ENCODE measurements around the gene LNX2. TPM values are rescaled to one million over a fixed set of nuclear protein-coding genes. Genes with fewer than 3 reads are reported as not detected.

The LNX2 gene
- total RNA-seq, 1 donor from 2014 or later, result 4.0 TPM

DNA sequence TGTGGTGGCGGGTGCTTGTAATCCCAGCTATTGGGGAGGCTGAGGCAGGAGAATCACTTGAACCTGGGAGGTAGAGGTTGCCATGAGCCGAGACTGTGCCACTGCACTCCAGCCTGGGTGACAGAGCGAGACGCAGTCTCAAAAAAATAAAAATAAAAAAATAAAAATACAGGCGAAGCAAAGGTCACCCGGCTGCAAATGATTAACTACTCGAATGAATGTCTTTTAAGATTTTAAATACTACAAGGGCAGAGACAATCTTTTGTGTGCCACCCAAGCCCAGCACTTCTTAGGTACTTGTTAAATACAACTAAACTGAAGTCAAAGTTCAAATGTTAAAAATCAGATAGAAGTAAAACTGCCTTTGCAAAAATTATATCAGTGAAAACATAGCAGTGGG lies 6.7 kb downstream of the LNX2 start:
- DNase-seq (ENCODE audit: low spot score), result no peak

- no peak for DNase-seq (ENCODE audit: low spot score)
These were observed 13.2 kb downstream of the LNX2 start for GRCh38 chr13:27607125-27607524.

DNA sequence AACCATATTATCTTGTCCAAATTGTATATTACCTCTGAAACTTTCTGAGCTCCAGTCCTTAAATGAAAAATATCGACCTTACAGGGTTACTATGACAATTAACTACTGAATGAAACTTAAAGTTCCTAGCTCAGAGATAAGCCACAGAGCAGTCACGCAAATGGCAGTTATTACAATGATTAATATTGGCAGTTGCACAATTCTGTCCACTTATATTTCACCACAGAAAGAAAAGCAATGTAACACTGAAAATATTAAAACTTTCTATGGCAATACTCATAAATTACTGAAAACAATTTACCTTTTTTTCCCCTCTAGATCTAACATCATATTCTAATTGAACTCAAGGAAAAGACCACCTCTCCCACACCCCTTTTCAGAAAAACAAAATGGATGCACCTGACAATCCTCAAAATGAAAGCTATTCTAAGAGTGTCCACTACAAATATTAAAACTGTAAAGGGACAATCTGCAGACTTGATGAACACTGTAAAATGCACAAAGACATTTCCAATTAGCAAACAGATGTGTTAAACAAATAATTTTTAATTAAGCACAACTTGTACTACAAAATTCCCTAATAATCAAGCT lies 14.6 kb downstream of the LNX2 start:
- no peak for DNase-seq (ENCODE audit: low spot score)

DNA sequence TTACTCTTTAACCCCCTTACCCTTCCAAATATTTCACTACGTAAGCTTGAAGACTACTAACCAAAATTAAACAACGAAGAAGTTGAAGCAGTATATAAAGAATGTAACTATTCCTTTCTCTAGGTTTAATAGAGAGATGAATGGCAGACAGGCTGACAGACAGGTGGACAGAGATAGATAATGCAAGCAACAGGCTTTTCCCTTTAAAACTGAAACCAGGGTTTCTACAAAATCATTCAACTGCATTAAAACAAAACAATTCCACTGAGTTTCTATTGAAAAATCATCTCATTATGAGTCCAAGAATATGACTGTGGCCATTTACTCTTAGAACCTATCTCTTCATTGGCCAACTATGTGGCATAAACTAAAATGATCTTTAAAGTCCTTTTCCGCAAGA lies 15.2 kb downstream of the LNX2 start:
- no peak for DNase-seq (ENCODE audit: low spot score)

DNA sequence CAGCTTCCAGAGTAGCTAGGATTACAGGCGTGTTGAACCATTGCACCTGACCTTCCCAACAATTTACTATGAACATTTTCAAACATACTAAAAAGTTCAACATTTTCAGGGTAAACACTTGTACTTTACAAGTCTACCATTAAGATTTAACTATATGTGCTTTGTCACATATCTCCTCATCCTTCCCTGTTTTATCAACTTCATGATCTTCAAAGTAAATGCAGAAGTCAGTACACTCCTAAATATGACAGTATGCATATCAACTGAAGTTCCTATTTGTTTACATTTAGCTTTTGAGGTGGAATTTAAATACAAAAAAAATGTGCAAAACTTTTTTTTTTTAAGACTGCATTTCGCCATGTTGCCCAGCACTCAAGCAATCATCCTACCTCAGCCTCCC lies 18.5 kb downstream of the LNX2 start:
- DNase-seq (ENCODE audit: low spot score), result no peak

DNA sequence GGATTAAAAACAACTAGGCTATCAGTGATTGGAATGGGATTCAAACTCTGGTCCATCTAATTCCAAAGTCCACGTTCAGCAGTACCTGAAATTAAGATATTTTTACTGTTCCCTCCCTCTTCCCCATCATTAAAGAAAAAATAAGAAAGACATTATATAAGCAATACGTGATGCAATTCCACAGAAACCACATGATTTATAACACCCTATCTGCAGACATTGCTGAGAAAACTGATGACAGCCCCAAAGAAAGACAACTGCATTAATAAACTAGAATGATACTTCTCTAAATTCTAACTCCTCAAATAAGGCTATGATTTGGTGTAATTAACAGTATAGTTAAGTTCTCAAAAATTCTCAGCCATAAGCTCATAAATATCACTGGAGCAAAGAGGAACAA lies 19.1 kb downstream of the LNX2 start:
- no peak for DNase-seq (ENCODE audit: low spot score)

DNA sequence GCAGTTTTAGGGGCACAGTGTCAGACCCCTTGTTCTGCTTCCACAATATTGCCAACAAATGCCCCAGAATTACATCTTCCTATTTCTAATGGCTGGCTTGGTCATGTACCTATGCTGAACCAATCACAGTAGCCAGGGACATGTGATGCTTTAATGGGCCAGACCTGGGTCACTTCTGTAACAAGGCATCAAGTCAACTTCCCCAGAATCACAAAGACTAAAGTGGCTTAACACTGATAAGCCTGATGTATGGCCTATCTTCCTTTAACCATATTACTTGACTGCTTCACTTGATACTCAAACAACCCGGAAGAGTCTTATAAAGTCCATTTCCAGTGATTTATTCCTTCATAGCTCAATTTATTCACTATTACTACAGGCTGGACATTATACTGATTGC lies 19.6 kb downstream of the LNX2 start:
- DNase-seq (ENCODE audit: low spot score), result no peak

DNA sequence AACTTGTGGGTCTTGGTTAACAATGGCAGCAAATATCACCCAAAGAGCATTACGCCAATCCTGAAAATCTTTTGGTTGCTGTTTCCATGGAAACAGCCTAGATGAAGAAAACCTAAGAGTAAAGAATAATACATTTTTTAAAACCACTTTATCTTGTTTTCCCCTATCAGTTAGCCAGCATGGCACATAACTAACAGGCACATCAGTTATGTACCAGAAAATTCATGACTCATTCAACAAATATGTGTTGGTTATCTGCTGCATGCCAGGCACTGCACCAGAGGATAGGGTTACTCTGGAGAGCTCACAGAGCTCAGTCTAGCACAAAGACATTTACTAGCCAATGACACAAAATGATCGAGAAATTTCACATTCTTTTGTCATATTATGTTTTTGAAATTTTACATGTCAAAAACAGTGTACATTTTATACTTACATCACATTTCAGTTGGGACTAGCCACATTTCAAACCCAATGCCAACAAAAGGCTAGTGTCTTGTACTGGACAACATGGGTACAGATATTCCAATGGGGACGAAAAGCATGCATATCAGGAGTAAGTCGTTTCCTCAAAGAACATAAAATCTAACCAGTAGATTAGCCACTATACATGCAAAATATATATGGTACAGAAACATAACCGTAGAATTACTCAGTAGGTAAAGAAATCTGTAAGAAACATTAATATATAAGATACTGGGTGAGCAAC lies 20.3 kb downstream of the LNX2 start:
- no peak for DNase-seq (ENCODE audit: low spot score)

- DNase-seq (ENCODE audit: low spot score), result no peak
These were observed 21.2 kb downstream of the LNX2 start for GRCh38 chr13:27599096-27599495.

- no peak for DNase-seq (ENCODE audit: low spot score)
These were observed 25.1 kb downstream of the LNX2 start for GRCh38 chr13:27595055-27595811.

DNA sequence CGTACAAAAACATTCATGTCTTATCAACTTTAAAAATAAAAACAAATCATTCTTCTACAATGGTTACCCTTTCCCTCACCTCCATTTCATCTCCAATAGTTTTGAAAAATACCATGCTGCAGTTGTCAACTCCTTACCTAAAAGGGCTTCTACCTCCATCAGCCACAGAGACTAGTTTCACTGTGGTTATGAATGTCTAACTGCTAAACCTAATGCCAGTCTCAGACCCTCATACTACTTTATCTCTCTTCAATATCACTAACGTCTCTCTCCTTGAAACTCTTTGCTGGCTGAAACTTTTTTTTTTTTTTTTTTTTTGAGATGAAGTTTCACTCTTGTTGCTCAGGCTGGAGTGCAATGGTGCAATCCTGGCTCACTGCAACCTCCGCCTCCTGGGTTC lies 27.1 kb downstream of the LNX2 start:
- DNase-seq (ENCODE audit: low spot score), result no peak

GRCh38 chr13:27592865-27593264 lies 27.5 kb downstream of the LNX2 start:
- no peak for DNase-seq (ENCODE audit: low spot score)

GRCh38 chr13:27588405-27588804 lies 31.9 kb downstream of the LNX2 start:
- no peak for DNase-seq (ENCODE audit: low spot score)

GRCh38 chr13:27587095-27587746 lies 33.1 kb downstream of the LNX2 start:
- DNase-seq (ENCODE audit: low spot score), result no peak

DNA sequence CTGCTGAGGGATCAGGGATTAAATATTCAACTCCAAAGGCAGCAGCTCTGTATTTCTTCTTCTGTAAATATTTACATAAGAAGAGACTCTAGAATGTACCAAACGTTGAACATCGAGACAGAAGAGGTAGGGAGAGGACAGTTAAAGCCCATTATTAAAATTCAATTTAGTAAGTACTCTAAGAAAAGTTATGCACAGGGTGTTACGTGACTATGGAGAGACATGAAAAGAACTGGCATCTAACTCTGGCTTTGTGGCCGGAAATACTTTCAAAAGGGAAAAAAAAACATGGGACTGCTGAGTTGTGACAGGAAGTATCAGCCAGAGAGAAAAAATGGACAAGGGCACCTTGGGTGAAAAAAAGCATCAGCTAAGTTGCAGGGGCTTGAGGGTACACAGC lies 36.7 kb downstream of the LNX2 start:
- DNase-seq (ENCODE audit: low spot score), result no peak

- DNase-seq (ENCODE audit: low spot score), result no peak
These were observed 42.0 kb downstream of the LNX2 start for GRCh38 chr13:27578121-27579030.

GRCh38 chr13:27574661-27575060 lies 45.7 kb downstream of the LNX2 start:
- no peak for DNase-seq (ENCODE audit: low spot score)

DNA sequence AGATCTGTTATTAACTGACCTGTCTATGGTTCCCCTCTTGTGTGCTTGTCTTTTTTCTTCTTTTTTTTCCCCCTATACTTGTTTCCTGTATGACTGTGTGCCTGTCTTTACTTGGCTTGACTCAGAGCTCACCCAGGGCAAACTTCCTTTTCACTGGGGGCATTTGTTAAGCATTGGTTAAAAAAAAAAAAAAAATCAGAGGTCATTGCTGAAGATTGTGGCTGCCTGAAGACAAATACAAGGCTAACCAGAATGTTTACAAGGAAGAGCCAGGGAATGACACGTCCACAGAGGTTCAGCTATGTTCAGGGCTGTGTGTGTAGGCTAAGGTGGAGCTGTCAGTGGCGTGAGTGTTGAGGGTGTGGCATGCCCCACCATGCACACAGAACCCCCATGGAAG lies 47.1 kb downstream of the LNX2 start:
- no peak for DNase-seq (ENCODE audit: low spot score)

- no peak for DNase-seq (ENCODE audit: low spot score)
These were observed 48.0 kb downstream of the LNX2 start for GRCh38 chr13:27572234-27572901.

DNA sequence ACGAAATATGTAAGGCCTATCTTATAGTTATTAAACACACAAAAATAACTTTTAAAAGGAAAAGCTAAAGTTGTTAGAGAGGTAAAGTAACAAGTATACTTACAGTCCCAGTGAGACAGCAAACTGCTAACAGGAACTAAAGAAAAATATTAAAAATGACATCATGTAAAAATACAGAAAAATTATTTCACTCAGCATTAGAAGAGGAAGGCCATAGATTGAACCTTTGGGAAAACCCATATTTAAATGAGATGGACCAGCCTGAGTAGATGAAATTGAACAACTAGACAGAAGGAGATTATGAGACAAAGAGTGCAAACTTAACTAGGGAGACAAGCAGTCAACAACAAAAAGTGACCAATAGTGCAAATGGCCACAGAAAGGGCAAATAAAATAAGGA lies 49.4 kb downstream of the LNX2 start:
- DNase-seq (ENCODE audit: low spot score), result no peak

Measured in mesenteric fat pad (tissue), 1 donor.